ENCODE measurements around the gene P2RY2. TPM values are rescaled to one million over a fixed set of nuclear protein-coding genes. Genes with fewer than 3 reads are reported as not detected.

Gene P2RY2
- total and polyA plus RNA-seq, 3 donors from 2014 or later = 0.94 to 3.6 (median 2.0) TPM

- no peak for DNase-seq
- Histone ChIP-seq H3K4me1 (no peaks in the 10 kb centered on the region), H3K27me3 (no peaks in the 10 kb centered on the region), H3K36me3 (ENCODE audit: low read depth, missing control alignments) (no peaks in the 10 kb centered on the region), H3K4me3 (no peak overlapping the region), H3K27ac (no peak overlapping the region), H3K9me3 (no peaks in the 10 kb centered on the region)
- intact Hi-C loops (cut with DNase I; ENCODE audit: low total_unique reads) = no loop called here
- 93 to 97% methylated on average over 3 of the region's 3 CpGs for WGBS, 2 donors
- TF ChIP-seq POLR2A (IDR thresholded peaks at IDR 0.05) (no peak), CTCF (IDR thresholded peaks at IDR 0.05) (no peak)
Observed at GRCh38 chr11:73259406-73260126, 41.5 kb downstream of the P2RY2 start.

GRCh38 chr11:73260127-73260457 lies 42.0 kb downstream of the P2RY2 start:
- no peaks in the 10 kb centered on the region for H3K36me3 ChIP-seq (ENCODE audit: low read depth, missing control alignments)

GRCh38 chr11:73262851-73263495 lies 44.9 kb downstream of the P2RY2 start:
- Histone ChIP-seq H3K9me3 (no peaks in the 10 kb centered on the region), H3K27ac (no peak overlapping the region), H3K4me3 (no peak overlapping the region), H3K4me1 (no peaks in the 10 kb centered on the region), H3K36me3 (ENCODE audit: low read depth, missing control alignments) (no peaks in the 10 kb centered on the region), H3K27me3 (no peaks in the 10 kb centered on the region)
- no peak for DNase-seq
- WGBS, 2 donors = 77 to 81% methylated on average over 5 of the region's 5 CpGs
- TF ChIP-seq CTCF (IDR thresholded peaks at IDR 0.05) (no peak), POLR2A (IDR thresholded peaks at IDR 0.05) (no peak)
- intact Hi-C loops (cut with DNase I; ENCODE audit: low total_unique reads) = no loop called here

More at GRCh38 chr11:73260127-73260457, 42.0 kb downstream of the P2RY2 start:
- intact Hi-C loops (cut with DNase I; ENCODE audit: low total_unique reads) = no loop called here
- DNase-seq = no peak
- H3K27ac ChIP-seq = no peak overlapping the region
- no peaks in the 10 kb centered on the region for H3K27me3 ChIP-seq
- no peak overlapping the region for H3K4me3 ChIP-seq
- no peaks in the 10 kb centered on the region for H3K4me1 ChIP-seq
- TF ChIP-seq CTCF (IDR thresholded peaks at IDR 0.05) = no peak
- no peak for TF ChIP-seq POLR2A (IDR thresholded peaks at IDR 0.05)
- no peaks in the 10 kb centered on the region for H3K9me3 ChIP-seq

- no peak for TF ChIP-seq CTCF (IDR thresholded peaks at IDR 0.05)
- TF ChIP-seq POLR2A (IDR thresholded peaks at IDR 0.05) = no peak
- DNase-seq = no peak
- no peaks in the 10 kb centered on the region for H3K27me3 ChIP-seq
- intact Hi-C loops (cut with DNase I; ENCODE audit: low total_unique reads) = no loop called here
- H3K4me3 ChIP-seq = no peak overlapping the region
- no peaks in the 10 kb centered on the region for H3K4me1 ChIP-seq
- H3K36me3 ChIP-seq (ENCODE audit: low read depth, missing control alignments) = no peaks in the 10 kb centered on the region
- no peaks in the 10 kb centered on the region for H3K9me3 ChIP-seq
- whole genome bisulfite sequencing, 2 donors = 88 to 97% methylated on average over 2 of the region's 2 CpGs
- H3K27ac ChIP-seq = no peak overlapping the region
Observed at GRCh38 chr11:73263640-73264039, 45.6 kb downstream of the P2RY2 start.
